Omental fat pad (tissue), 4 donors: ENCODE results near the gene C1orf74. TPM values are rescaled to one million over a fixed set of nuclear protein-coding genes. Genes with fewer than 3 reads are reported as not detected.

Source experiments
- ATAC-seq: fragments of 150-250 bp; one replicate; pipeline ENCODE4 v1.9.1; 2016; ENCODE audit warnings: mild to moderate bottlenecking, moderate library complexity; ENCODE audit not compliant: low FRiP score
- DNase-seq: peaks from one replicate; pipeline ENCODE4 v3.0.0-alpha.2; 2019; ENCODE audit warnings: low spot score
- CTCF ChIP-seq, 3 donors: fragments of 450-650 bp; IDR thresholded peaks; one replicate each; pipeline ENCODE4 v1.5.1; 2016 to 2017; ENCODE audit warnings: antibody characterized with exemption in 3 of 3, mild to moderate bottlenecking in 3 of 3, moderate library complexity in 2 of 3
- total RNA-seq, 4 donors: library from RNA; depleted of rRNA; stranded (reverse); fragments of >200 nt; gene quantifications; one replicate each; pipeline ENCODE4 v1.1.0, GENCODE V29; 2016

The C1orf74 gene
- total RNA-seq, result 1 to 10 TPM in 2 of 4 donors, under 1 TPM in 2; 0.37 to 1.9 (median 1.0) TPM

GRCh38 chr1:209784265-209785169 is at the start of gene C1orf74:
TSS of gene C1orf74 (minus strand) at chr1:209784559. CDS start at chr1:209783634, 925 bp downstream.
- TF ChIP-seq CTCF (IDR thresholded peaks at IDR 0.05), result no peak
- DNase-seq (peak; percentile 99), ATAC-seq (peak; percentile 98)

GRCh38 chr1:209831615-209832014 is 47.3 kb upstream of the C1orf74 start:
- no peak for DNase-seq
- no peak for TF ChIP-seq CTCF (IDR thresholded peaks at IDR 0.05)
- no peak for ATAC-seq

- DNase-seq, result no peak
- TF ChIP-seq CTCF (IDR thresholded peaks at IDR 0.05), result no peak
- ATAC-seq, result no peak
These were observed 46.4 kb upstream of the C1orf74 start for GRCh38 chr1:209830722-209831121.

- ATAC-seq (no peak), DNase-seq (no peak)
- TF ChIP-seq CTCF (IDR thresholded peaks at IDR 0.05), result no peak
These were observed 45.4 kb upstream of the C1orf74 start for GRCh38 chr1:209829716-209830115.

- no peak for TF ChIP-seq CTCF (IDR thresholded peaks at IDR 0.05)
- ATAC-seq, result peak; percentile 99
- DNase-seq, result peak; percentile 86
These were observed 43.3 kb upstream of the C1orf74 start, which contains the start of gene UTP25 for GRCh38 chr1:209827384-209828262. TSS of gene UTP25 (plus strand) at chr1:209827972. CDS start at chr1:209828064, 92 bp downstream.

GRCh38 chr1:209825591-209826434 is 41.5 kb upstream of the C1orf74 start:
- no peak for DNase-seq
- ATAC-seq, result no peak
- TF ChIP-seq CTCF (IDR thresholded peaks at IDR 0.05), result no peak
